ENCODE results near the gene COA5. TPM values are rescaled to one million over a fixed set of nuclear protein-coding genes. Genes with fewer than 3 reads are reported as not detected.

The COA5 gene
- total RNA-seq, 3 donors from 2014 or later, result 14.5 to 17.6 (median 15.9) TPM

DNA sequence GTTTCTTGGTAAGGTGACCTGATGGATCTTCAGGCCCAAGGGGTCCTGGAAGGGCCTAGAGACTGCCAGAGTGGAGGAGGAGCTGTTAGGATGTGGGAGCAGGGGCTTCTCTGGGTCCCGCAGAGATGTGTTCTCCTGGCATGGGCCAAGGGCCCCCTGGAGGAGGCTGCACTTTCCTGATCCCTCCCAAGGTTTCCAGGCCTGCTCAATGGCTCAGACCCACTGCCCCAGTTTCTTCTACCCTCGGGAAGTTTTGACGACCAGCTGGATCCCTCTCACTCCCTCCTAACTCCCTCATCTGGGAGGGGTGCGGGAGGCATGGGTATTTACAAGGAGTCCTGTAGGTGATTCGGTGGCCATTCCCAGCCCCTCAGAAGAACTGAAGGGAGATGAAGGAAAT is 36.1 kb downstream of the COA5 start:
- no peaks in the 10 kb centered on the region for H3K9me3 Mint-ChIP-seq
- ATAC-seq (no peak), DNase-seq (no peak)
- no peaks in the 10 kb centered on the region for H3K4me1 Mint-ChIP-seq (ENCODE audit: low read depth)
- no peak overlapping the region for H3K4me3 Mint-ChIP-seq
- H3K36me3 Mint-ChIP-seq (ENCODE audit: insufficient read depth), result peaks cover 33% of the 10 kb centered on the region
- no peaks in the 10 kb centered on the region for H3K27me3 Mint-ChIP-seq (ENCODE audit: low read depth)

DNA sequence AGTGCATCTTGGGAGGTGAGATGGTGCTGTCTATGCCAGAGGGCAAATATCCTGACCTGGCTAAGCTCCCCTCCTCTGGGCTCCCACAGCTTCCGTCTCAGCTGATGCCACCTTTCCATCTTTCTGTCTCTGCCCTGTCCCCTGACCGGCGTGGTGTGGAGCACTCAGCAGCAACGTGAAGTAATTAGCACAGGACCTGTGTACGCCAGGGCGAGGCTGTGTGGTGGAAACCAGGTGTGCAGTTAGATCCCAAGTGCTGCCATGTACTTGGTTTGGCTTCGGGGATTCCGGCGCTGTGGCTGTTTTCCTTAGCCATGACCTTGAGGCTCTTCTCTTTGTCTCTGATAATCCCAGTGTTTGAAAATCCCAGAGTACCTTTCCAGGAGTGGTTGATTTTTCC is 36.5 kb downstream of the COA5 start:
- DNase-seq (no peak), ATAC-seq (no peak)
- no peak overlapping the region for H3K4me3 Mint-ChIP-seq
- no peaks in the 10 kb centered on the region for H3K4me1 Mint-ChIP-seq (ENCODE audit: low read depth)
- no peaks in the 10 kb centered on the region for H3K27me3 Mint-ChIP-seq (ENCODE audit: low read depth)
- H3K36me3 Mint-ChIP-seq (ENCODE audit: insufficient read depth), result peaks cover 37% of the 10 kb centered on the region
- H3K9me3 Mint-ChIP-seq, result no peaks in the 10 kb centered on the region

DNA sequence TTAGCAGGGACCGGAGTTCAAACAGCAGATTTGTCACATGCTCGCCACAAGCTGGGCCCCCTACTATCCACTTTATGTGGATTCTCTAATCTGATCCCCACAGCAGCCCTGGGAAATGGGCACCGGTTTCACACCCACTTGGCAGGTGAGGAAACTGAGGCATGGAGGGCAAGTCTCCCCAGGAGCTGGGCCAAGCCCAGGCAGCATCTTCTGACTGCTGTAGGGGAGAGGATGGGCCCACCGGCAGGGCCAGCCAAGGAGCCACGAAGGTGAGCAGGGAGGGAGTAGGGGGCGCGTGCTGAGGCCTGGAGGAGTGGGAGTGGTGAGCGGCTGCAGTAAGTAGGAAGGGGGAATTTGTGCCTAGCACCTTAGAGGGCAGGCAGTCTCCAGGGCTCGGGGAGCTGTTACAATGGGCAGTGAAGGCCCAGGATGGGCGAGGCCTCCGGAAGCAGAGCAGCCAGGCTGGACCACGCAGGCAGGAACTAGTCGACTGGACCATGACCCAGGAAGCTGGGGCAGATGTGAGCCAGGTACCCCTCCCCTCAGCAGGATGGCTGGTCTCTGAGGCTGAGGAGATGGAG is 37.1 kb downstream of the COA5 start:
- H3K36me3 Mint-ChIP-seq (ENCODE audit: insufficient read depth), result peaks cover 40% of the 10 kb centered on the region

DNA sequence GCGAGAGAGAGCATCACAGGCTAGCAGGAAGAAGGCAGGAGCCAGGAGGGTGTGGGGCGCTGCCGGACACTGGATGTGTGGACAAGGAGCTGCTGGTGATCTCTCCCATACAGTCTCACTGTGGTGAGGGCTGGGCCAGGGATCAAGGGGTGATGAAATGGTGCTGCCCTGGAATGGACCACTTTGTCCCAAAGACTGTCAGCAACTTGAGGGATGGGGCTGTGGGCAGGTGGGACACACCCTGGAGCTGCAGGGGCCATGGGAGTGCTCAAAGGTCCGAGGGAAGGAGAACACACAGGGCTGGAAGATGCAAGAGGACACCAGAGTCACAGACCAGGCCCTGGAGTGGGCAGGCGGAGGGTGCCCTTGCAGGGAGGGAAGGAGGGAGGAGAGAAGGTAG is 38.0 kb downstream of the COA5 start:
- no peak overlapping the region for H3K4me3 Mint-ChIP-seq
- DNase-seq (no peak), ATAC-seq (no peak)
- no peaks in the 10 kb centered on the region for H3K9me3 Mint-ChIP-seq
- H3K36me3 Mint-ChIP-seq (ENCODE audit: insufficient read depth), result peaks cover 42% of the 10 kb centered on the region
- H3K4me1 Mint-ChIP-seq (ENCODE audit: low read depth), result no peaks in the 10 kb centered on the region
- H3K27me3 Mint-ChIP-seq (ENCODE audit: low read depth), result no peaks in the 10 kb centered on the region

More for the DNA sequence above, 37.1 kb downstream of the COA5 start:
- Mint-ChIP-seq H3K9me3 (no peaks in the 10 kb centered on the region), H3K27me3 (ENCODE audit: low read depth) (no peaks in the 10 kb centered on the region), H3K4me1 (ENCODE audit: low read depth) (no peaks in the 10 kb centered on the region), H3K4me3 (no peak overlapping the region)
- DNase-seq (no peak), ATAC-seq (no peak)

DNA sequence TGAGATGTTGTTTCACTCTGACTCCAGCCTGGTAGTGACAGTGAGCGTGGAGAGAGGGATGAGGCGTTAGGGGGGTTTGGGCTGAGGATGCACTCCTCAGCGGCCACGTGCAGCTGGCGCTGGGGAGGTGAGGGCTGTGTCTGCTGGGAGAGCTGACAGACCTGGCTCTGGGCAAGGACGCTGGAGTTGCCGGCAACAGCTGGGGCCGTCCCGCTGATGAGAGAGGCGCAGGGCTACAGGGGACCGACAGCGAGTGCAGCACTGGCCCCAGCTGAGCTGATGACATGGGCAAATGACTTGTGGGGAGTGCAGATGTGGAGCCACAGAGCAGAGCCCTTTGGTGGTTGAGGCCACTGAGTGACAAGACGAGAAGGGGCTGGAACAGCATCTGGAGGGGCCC is 38.4 kb downstream of the COA5 start:
- no peak for ATAC-seq
- no peak for DNase-seq
- no peaks in the 10 kb centered on the region for H3K9me3 Mint-ChIP-seq
- no peaks in the 10 kb centered on the region for H3K27me3 Mint-ChIP-seq (ENCODE audit: low read depth)
- H3K4me1 Mint-ChIP-seq (ENCODE audit: low read depth), result no peaks in the 10 kb centered on the region
- no peak overlapping the region for H3K4me3 Mint-ChIP-seq
- peaks cover 45% of the 10 kb centered on the region for H3K36me3 Mint-ChIP-seq (ENCODE audit: insufficient read depth)

DNA sequence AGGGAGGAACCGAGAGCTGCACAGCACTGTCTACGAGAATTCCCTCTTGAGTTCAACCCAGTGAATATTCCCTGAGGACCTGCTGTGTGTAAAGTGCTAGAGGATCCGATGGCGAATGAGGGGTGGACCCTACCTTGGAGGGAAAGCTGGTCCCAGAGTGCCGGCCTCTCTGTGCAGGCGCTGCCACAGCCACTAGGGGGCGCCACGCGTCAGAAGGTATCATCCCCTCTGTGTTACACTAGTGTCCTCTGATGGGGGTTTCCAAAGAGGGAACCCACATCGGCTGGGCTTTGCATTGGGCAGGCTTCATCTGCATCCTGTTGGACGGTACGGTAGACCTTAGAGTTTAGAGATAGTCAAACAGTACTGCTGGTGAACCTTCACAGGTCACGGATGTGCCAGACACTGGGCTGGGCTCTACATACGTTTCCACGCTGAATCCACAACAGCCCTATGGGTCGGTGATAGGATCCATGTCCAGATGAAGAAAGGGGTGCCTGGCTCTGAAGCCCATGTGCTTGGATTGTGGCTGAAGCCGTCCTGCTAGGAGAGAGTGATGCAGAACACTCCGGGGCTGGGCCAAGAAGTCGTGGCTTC is 39.0 kb downstream of the COA5 start:
- DNase-seq, result peak; percentile 74
- no peaks in the 10 kb centered on the region for H3K9me3 Mint-ChIP-seq
- H3K36me3 Mint-ChIP-seq (ENCODE audit: insufficient read depth), result peaks cover 45% of the 10 kb centered on the region
- H3K4me1 Mint-ChIP-seq (ENCODE audit: low read depth), result no peaks in the 10 kb centered on the region
- H3K4me3 Mint-ChIP-seq, result no peak overlapping the region
- peak; percentile 81 to 88 for ATAC-seq
- H3K27me3 Mint-ChIP-seq (ENCODE audit: low read depth), result no peaks in the 10 kb centered on the region

DNA sequence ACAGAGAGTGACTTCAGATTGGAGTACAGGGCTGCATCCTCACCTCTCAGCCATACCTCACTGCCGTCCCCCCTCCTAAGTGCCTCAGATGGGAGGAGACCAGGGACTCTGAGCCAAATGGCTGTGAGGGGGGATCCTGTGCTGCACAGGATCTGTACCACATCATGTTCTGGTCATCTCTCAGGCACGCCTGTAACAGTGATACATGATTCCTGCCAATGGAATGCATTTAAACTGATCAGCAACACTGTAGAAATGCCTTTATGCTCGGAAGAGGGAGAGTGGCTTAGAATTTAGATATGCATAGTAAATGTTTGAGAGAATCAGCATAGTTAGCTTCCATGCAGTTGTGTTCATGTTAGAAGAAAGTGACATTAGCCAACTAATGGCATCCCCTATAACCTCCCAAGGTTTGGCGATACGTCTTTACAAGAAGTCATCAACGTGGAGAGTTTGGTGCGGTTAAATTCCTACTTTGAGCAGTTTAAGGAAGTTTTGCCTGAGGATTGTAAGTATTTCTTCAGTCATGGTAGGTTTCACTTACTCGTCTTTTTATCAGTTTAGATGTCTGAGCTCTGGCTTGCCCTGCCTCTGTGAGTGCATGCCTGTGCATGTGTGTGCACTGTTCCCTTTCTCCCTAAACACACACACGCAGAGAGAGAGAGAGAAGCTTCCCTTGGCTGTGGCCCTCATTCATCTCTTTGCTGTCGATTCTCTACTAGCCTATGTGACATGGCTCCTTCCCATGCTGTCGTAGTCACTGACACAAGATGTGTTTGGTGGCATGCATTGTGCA is 40.0 kb downstream of the COA5 start:
- ATAC-seq (no peak), DNase-seq (no peak)
- Mint-ChIP-seq H3K4me1 (ENCODE audit: low read depth) (no peaks in the 10 kb centered on the region), H3K4me3 (no peak overlapping the region), H3K9me3 (no peaks in the 10 kb centered on the region), H3K36me3 (ENCODE audit: insufficient read depth) (peaks cover 41% of the 10 kb centered on the region), H3K27me3 (ENCODE audit: low read depth) (no peaks in the 10 kb centered on the region)

DNA sequence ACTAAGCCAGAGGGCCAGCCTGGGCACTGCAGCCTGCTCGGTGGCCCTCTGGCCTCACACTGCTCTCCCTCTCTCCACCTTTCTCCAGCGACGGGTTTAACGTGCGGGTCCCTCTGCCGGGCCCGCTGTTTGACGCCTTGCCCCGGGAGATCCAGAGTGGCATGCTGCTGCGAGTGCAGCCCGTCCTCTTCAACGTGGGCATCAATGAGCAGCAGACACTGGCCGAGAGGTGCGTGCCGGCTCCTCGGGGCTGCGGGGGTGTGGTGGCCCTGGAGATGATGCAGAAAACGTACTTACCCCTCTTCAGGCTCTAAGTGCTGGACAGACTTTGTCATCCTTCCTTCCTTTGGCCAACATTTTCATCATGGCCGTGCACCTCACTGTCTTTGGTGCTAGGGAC is 42.4 kb downstream of the COA5 start:
- DNase-seq (no peak), ATAC-seq (no peak)
- peaks cover 46% of the 10 kb centered on the region for H3K36me3 Mint-ChIP-seq (ENCODE audit: insufficient read depth)
- no peaks in the 10 kb centered on the region for H3K27me3 Mint-ChIP-seq (ENCODE audit: low read depth)
- H3K4me1 Mint-ChIP-seq (ENCODE audit: low read depth), result no peaks in the 10 kb centered on the region
- H3K4me3 Mint-ChIP-seq, result no peak overlapping the region
- H3K9me3 Mint-ChIP-seq, result no peaks in the 10 kb centered on the region

DNA sequence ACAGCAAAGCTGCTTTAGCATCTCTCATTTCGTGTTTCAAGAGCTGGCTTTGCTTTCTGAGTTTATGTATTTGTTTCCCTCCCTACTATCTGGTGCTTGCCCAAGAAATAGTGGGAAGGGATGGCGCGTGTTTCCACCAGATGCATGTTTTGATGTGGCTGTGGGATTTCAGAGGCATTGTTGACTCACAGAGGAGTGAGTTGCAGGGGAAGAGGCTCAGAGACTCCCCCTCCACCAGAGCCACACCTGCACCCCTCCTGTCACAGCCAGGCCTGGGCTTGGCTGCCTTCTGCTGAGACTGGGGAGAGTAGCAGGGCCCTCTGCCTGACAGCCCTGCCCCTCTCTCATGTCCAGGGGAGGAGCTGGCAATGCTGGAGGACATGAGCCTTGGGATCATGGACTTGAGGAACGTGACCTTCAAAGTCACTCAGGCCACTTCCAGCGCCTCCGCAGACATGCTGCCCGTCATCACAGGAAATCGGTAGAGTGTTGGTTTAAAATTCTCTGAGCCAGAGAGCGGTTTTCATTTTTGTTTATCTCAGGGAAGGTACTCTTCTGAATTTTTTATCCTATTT is 42.9 kb downstream of the COA5 start:
- Mint-ChIP-seq H3K36me3 (ENCODE audit: insufficient read depth) (peaks cover 48% of the 10 kb centered on the region), H3K27me3 (ENCODE audit: low read depth) (no peaks in the 10 kb centered on the region), H3K9me3 (no peaks in the 10 kb centered on the region), H3K4me1 (ENCODE audit: low read depth) (no peaks in the 10 kb centered on the region), H3K4me3 (no peak overlapping the region)
- DNase-seq (no peak), ATAC-seq (no peak)

DNA sequence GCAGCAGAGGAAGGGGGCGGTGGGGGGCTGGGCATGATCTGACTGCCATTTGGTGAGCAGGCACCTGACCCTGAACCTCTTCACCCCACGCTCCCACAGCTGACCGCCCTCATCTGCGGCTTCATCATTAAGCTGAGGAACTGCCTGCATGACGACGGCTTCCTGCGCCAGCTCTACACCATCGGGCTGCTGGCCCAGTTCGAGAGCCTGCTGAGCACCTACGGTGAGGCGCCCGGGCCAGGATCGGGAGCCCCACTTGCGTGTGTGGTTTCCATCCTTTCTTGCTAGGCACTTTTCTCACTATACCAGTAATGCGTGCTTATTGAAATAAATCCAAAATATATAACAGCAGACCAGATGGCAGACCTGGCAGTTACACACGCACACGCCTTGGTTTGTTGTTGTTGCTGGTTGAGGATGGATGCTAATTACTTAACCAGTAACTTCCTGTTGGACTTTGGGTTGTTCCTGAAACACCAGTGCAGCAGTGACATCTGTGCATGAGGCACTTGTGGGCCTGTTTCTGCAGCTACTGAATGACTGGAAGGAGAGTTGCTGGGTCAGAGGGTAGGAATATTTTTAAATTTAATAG is 43.7 kb downstream of the COA5 start:
- H3K4me1 Mint-ChIP-seq (ENCODE audit: low read depth), result peaks cover under 1% of the 10 kb centered on the region
- peaks cover 45% of the 10 kb centered on the region for H3K36me3 Mint-ChIP-seq (ENCODE audit: insufficient read depth)
- H3K4me3 Mint-ChIP-seq, result no peak overlapping the region
- no peaks in the 10 kb centered on the region for H3K9me3 Mint-ChIP-seq
- ATAC-seq (no peak), DNase-seq (no peak)
- H3K27me3 Mint-ChIP-seq (ENCODE audit: low read depth), result no peaks in the 10 kb centered on the region

DNA sequence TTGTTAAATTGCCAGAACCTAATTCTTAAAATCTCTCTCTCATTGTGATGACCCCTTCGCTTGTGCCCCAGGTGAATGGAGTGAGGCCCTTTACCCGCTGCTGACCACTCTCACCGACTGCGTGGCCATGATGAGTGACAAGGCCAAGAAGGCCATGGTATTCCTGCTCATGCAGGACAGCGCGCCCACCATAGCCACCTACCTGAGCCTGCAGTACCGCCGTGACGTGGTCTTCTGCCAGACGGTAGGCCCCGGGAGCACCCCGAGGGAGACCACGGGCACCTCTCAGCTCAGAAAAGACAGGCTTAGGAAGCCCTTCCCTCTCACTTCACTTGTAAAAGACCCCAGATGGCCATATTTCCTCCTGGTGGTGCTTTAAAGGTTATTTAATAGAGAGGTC is 44.9 kb downstream of the COA5 start:
- no peak for DNase-seq
- no peak overlapping the region for H3K4me3 Mint-ChIP-seq
- H3K9me3 Mint-ChIP-seq, result no peaks in the 10 kb centered on the region
- H3K36me3 Mint-ChIP-seq (ENCODE audit: insufficient read depth), result peaks cover 46% of the 10 kb centered on the region
- H3K4me1 Mint-ChIP-seq (ENCODE audit: low read depth), result peaks cover 8% of the 10 kb centered on the region
- no peaks in the 10 kb centered on the region for H3K27me3 Mint-ChIP-seq (ENCODE audit: low read depth)
- ATAC-seq, result no peak

DNA sequence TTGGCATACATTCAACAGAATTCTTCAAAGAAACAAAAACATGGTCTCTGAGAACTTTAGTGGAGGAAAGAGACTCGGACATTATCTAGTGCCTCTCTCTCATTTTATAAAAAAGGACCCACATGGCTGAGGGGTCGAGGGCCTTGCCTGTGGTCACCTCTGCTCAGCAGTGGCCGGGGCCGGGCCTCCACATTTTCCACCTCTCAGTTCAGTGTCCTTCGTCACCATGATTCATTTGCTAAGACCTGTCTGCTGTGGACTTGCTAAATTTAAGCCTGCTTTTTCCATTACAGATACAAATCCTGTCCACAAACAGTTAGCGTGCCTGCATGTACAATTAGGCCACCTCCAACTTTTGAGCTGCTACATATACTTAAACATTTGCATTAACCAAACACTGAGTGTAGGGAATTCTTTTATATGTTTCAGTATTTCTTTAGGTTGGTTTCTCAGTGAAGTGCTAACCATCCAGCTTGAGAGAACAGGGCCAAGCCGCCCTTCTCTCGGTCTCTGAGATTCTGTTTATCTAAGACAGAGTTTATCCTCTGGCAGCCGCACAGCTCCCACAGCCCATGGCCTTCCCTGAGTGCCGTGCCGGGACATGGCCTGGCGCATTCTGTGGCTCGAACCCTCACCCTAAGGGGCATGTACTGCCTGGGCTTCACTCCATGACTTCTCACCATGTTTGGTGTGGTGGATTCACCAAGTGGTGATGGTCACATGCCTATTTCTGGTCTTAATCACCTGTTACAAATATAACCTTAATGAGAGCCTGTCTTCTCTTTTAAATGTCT is 46.2 kb downstream of the COA5 start:
- Mint-ChIP-seq H3K4me3 (no peak overlapping the region), H3K27me3 (ENCODE audit: low read depth) (no peaks in the 10 kb centered on the region), H3K4me1 (ENCODE audit: low read depth) (peaks cover 15% of the 10 kb centered on the region), H3K9me3 (no peaks in the 10 kb centered on the region), H3K36me3 (ENCODE audit: insufficient read depth) (peaks cover 37% of the 10 kb centered on the region)
- ATAC-seq (no peak), DNase-seq (no peak)

DNA sequence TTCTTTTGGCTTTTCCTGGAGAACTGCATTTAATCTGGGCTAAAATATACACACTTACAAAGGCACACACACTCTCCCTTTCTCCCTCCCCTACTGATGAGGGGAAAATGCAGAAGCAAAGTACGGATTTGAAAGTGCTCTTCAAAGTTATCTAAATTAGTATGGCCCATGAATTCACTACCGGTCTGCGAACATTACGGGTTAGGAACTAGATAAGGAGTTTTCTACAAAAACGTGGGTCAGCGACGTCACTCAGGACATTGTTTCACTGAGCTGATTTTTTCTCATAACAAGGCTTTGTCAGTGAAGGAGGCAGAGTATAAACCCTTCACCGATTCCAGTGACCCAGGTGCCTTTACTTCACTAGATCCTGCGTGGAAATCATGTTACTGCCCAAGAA is 47.3 kb downstream of the COA5 start:
- H3K27me3 Mint-ChIP-seq (ENCODE audit: low read depth), result no peaks in the 10 kb centered on the region
- H3K36me3 Mint-ChIP-seq (ENCODE audit: insufficient read depth), result peaks cover 27% of the 10 kb centered on the region
- H3K4me3 Mint-ChIP-seq, result no peak overlapping the region
- no peak for DNase-seq
- peaks cover 15% of the 10 kb centered on the region for H3K4me1 Mint-ChIP-seq (ENCODE audit: low read depth)
- H3K9me3 Mint-ChIP-seq, result no peaks in the 10 kb centered on the region
- ATAC-seq, result no peak

DNA sequence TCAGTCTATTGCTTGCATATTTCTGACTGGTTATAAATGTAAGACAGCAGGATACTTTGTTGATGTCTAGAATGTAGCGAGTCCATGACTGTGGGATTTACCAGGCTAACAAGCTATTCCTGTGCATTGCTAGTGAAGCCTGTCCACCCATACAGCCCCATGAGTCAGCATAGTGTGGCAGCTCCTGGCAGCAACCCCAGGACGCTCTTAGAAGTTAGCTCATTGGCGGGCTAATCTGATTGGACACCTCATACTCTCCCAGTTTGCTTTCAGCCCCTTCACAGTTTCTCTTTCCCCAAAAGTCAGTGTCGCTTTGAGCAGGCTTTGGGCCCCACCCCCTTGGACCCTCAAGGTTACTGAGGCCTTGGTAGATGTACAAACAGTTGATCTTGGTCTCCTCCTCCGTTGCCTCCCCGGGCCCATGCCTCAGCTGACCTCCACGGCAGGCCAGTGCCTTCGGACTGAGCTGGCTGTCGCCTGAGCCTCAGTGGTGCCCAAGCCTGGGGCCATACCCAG is 48.0 kb downstream of the COA5 start:
- H3K27me3 Mint-ChIP-seq (ENCODE audit: low read depth), result no peaks in the 10 kb centered on the region

More for the DNA sequence above, 48.0 kb downstream of the COA5 start:
- Mint-ChIP-seq H3K4me1 (ENCODE audit: low read depth) (peaks cover 15% of the 10 kb centered on the region), H3K9me3 (no peaks in the 10 kb centered on the region), H3K4me3 (no peak overlapping the region), H3K36me3 (ENCODE audit: insufficient read depth) (peaks cover 24% of the 10 kb centered on the region)
- ATAC-seq (no peak), DNase-seq (no peak)

All from activated T-cell treated with anti-CD3 and anti-CD28 coated beads, Interleukin-2, amount 50 U/mL, for 4 hours (primary cell).